ENCODE data around the gene FBF1.
"Not testable (repeated sequence)": the region's sequence is repeated elsewhere in the genome, so short reads cannot be mapped to it uniquely, and the experiment has no call there.

Gene FBF1

GRCh38 chr17:75894049-75894733 is 46.7 kb downstream of the FBF1 start:
- no peak for DNase-seq

GRCh38 chr17:75893305-75894048 is 47.4 kb downstream of the FBF1 start:
- no peak for DNase-seq

GRCh38 chr17:75892556-75893224 is 48.2 kb downstream of the FBF1 start:
- DNase-seq, result no peak

GRCh38 chr17:75891605-75892555 is 49.0 kb downstream of the FBF1 start:
- no peak for DNase-seq

GRCh38 chr17:75891022-75891604 is 49.7 kb downstream of the FBF1 start:
- DNase-seq, result no peak

- DNase-seq, result no peak
Observed at GRCh38 chr17:75889454-75889853, 51.4 kb downstream of the FBF1 start.

GRCh38 chr17:75888484-75888883 is 52.4 kb downstream of the FBF1 start:
- no peak for DNase-seq

GRCh38 chr17:75885860-75886259 is 55.0 kb downstream of the FBF1 start:
- DNase-seq, result not testable (repeated sequence)

GRCh38 chr17:75885431-75885830 is 55.4 kb downstream of the FBF1 start:
- no peak for DNase-seq

GRCh38 chr17:75881678-75882454 is 59.0 kb downstream of the FBF1 start:
- no peak for DNase-seq

- DNase-seq, result no peak
Observed at GRCh38 chr17:75880266-75880665, 60.6 kb downstream of the FBF1 start.

GRCh38 chr17:75878174-75878998 is 62.5 kb downstream of the FBF1 start, which contains the start of gene TRIM47:
TSS of gene TRIM47 (minus strand) at chr17:75878581. CDS start at chr17:75878548, 33 bp downstream.
- DNase-seq, result peak; percentile 79

GRCh38 chr17:75877752-75878173 is 63.1 kb downstream of the FBF1 start:
- DNase-seq, result peak; percentile 88

- DNase-seq, result peak; percentile 70
Observed at GRCh38 chr17:75876938-75877751, 63.7 kb downstream of the FBF1 start.

- DNase-seq, result peak; percentile 96
Observed at GRCh38 chr17:75876190-75876937, 64.5 kb downstream of the FBF1 start.

- DNase-seq, result no peak
Observed at GRCh38 chr17:75875940-75876189, 65.0 kb downstream of the FBF1 start.

- no peak for DNase-seq
Observed at GRCh38 chr17:75875182-75875939, 65.5 kb downstream of the FBF1 start.
